Stimulated activated CD8-positive, alpha-beta memory T cell treated with anti-CD3 and anti-CD28 coated beads, Interleukin-15, amount 100 ng/mL, for 1 hour (primary cell): Measurements from ENCODE around the gene SCAANT1.

ENCODE experiments used
- DNase-seq: peaks from one replicate; pipeline ENCODE4 v3.0.0-alpha.2; 2020; ENCODE audit warnings: low read depth

The SCAANT1 gene

DNA sequence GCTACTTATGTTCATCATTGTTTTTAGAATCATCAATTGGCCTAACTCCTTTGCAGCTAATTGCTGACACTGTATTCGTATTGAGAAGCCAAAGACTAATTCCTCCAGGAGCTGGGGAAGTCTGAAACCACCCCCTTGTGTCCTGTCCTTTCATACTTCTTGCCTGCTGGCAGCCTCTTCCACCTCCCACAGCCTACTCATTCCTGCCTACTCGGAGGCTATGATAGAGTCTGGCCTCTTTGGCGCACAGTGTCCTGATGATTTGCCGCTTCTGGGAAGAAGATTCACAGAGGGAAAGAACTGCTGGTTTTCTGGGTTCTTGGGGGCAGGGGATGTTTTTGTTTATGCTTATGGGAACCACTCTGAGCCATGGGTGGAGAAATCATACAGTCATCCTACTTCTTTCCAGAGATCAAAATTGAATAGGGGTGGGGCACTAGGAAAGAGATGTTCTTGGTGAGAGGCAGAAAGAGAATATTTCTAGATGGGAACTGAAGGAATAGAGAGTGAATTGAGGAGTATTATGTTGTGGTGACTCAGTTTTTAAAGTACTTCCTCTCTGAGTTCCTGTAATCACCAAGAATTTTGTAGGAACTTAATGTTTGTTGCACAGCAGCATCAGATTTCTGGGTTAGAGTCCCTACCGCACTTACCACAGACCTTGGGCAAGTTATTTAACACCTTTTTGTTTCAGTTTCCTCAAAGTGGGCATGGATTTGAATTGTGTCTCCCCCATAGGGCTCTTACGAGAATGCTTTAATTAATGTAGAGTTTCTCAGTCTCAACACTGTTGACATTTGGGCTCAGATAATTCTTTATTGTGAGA lies 22.1 kb upstream of the SCAANT1 start:
- DNase-seq, result no peak

DNA sequence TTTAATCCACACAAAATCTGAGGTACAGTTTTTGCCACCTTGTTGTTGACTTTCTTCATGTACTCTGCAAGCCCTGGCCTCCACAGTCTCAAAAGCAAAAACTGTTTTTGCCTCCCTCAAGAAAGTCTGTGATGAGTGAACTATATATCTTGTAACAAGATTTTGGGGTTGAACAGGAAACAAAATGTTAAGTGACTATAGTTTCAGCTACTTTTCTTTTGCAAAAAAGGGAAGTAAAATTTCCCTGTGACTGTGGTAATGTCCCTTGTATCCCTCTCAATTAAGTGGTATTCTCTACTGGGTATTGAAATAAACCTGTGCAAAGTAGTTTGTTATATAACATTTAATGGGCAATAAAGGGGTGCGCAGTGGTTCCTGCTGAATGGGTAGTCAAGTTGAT lies 21.3 kb upstream of the SCAANT1 start:
- DNase-seq, result no peak

DNA sequence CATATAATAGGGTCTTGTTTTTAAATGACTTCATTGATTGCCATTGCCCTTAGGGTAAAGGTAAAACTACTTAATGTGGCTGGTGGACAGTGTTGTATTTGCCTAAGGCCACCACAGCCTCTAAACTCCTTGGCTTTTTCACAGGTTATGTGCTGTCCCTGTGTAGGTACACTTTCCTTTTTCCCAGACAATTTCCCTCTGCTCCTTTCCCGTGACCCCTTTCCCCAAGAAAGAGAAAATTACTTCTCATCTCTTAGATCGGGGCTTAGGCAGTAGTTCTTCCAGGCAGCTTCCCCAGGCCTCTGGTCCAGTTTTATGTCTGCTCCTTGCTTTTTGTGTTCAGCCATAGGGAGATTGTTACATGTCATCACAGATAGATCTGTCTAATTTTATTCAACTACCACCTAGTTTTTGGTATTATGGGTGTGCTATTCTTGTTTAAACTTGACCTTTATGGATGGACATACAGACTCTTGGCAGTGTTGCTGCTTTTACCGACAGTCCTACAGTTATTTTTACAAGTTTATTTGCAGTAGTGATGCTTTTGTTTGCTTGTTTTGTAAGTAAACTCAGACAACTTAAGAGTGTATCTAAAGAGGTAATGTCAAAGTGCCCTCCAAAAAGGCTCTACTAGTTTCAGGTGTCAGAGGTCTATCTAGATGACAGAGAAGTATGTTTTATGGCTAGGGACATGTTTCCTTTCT lies 20.5 kb upstream of the SCAANT1 start:
- no peak for DNase-seq

DNA sequence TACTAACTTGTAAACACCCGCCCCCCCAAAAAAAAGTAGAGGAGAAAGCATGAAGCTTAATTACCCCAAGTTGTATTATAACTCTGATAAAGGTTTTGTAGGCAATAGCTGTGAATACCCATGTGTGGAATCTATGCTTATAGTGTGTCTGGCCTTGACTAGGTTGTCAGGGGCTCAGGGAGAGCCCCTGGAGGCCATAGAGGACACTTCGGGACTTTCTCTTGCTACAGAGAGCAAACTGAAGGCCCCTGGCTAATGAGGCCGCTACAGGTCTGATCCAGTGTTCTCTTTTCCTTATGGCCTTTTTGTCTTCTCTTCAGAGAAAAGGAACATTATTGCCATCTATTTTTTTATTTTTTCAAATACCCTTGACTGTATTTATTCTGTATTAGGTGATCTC lies 19.1 kb upstream of the SCAANT1 start:
- no peak for DNase-seq

DNA sequence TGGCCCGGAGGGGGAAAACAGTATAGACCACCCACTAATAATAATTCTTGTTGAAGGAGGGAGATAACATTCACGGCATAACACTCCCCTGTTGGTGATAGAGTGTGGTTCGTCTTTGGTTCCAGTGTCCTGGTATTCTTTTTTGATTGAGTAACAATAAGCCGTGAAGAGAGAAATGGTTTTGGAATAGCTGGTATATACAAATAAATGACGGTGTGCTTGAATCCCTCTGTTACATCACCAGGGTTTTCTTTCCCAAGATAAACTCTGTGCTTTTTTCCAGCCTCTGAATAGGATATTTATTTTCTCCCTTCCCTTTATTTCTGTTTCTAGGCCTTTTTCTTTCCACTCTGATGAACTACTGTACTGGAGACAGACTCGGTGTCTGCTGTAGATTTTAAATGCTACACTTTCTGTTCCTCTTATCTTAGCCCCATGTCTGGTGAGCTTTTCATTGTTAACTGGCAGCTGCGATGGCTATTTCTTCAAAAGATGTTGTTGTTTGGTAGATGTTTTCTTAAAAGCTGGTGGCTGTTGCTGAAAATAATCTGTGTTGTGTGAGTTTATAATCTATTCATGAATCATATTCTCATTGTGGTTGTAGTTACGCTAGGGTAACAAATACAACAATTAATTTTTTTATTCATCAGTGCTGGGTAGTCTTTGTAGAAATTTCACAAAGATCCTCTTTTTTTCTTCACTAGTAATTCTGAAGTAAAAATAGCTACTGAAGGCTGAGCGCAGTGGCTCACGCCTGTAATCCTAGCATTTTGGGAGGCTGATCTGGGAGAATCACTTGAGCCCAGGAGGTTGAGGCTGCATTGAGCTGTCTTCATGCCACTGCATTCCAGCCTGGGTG lies 15.5 kb upstream of the SCAANT1 start:
- DNase-seq, result no peak

DNA sequence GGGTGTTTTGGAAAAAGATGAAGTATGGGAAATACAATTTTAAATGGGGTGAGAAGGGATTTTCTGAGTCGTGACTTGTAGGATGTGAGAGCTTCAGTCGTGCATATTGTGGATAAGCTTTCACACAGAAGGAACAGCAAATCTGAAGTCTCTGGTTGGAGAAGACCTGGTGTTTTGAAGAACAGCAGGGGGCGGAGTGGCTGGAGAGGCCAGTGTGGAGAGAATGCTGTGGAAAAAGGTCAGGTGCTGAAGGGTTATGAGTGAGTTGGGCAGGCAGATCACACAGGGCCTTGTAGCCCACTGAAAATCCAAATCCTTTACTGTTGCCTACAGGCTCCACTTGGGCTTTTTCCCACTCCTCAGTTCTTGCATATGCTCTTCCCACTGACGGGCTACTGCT lies 14.1 kb upstream of the SCAANT1 start:
- no peak for DNase-seq

DNA sequence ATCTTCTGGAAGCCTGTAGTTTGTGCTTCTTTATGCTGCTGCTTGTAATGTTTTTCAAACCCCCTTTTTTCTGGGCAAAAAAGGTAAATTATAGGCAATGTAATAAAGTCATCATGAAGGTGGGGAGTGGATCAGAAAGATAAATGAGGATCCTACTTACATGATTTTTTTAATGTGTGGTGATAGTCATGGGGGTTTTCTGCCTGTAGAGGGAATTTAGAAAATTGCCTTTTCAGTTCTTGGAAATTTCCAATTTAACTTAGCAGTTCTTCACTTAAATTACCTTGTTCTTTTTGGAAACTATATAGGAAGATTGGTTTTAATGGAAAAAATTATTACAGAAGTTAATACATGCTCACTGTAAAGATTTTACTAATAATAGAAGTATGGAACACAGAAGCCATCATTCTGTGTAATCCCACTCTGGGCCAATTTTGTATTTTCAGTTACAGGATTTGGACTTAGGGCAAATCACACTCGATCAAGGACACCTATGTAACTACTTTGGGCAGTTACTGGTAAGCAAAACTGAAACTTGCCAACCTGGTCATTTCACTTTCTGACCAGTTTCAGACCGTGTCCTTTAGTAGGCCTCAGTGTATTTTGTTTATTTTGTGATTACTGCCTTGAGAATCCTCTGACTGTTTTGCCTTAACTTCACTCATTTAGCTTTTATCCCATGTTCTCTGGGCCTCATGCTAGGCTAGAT lies 10.5 kb upstream of the SCAANT1 start:
- DNase-seq, result no peak

DNA sequence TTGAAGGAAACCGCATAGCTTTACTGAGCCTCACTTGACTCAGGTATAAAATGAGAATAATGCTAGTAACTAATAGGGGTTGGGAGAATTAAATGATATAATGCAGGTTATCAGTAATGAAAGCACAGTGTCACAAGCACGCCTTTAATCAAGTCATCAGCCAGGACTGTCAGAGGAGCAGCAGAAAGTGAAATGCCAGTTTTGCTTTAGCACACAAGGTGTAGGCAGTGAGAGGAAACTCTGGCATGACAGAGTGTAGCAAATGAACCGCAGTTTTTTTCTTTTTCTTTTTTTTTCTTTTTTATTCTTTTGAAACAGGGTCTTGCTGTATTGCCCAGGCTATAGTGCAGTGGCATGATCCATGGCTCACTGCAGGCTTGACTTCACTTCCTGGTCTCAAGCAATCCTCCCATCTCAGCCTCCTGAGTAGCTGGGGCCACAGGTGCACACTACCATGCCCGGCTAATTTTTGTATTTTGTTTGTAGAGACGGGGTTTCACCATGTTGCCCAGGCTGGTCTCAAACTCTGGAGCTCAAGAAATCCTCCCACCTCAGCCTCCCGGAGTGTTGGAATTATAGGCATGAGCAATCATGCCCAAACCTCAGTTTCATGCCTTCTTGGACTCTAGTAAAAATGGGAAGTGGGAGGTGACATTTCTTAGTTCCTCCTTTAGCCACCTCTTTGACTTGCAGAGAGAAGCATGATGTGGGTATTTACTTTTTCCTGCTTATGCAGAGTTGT lies 9.7 kb upstream of the SCAANT1 start:
- no peak for DNase-seq

DNA sequence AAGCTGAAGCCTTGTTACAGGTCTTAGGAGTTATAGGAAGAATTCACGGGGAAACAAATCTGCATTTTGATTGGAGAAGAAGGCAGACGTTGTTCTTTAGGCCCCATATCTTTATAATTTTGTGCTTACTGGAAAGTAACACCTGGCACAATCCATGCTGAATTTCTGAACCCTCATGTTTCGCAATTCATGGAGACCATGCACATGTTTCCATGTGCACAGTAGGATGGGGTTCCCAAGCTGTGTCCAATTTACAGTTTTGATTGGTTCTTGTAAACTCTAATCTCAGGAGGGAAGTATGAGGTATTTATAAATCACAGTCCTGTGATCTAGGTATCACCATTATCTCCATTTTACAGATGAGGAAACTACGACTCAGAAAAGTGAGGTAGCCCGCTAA lies 7.8 kb upstream of the SCAANT1 start:
- no peak for DNase-seq

DNA sequence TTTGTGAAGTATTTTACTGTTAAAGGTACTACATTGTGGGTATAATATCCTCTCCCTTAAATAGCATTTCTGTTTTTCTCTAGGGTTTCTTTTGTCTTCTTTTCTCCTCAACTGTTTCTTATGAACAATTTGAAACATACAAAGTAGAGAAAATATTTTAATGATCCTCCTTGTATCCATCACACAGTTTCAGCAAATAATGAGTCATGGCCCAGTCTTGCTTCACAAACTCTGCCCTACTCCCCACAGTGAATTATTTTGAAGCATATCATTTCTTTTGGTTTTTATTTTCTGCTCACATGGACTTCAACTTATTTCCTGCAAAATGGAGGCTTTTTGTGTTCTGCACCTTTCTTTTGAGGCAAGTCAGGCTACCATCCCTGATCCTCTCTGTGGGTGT lies 6.1 kb upstream of the SCAANT1 start:
- no peak for DNase-seq

DNA sequence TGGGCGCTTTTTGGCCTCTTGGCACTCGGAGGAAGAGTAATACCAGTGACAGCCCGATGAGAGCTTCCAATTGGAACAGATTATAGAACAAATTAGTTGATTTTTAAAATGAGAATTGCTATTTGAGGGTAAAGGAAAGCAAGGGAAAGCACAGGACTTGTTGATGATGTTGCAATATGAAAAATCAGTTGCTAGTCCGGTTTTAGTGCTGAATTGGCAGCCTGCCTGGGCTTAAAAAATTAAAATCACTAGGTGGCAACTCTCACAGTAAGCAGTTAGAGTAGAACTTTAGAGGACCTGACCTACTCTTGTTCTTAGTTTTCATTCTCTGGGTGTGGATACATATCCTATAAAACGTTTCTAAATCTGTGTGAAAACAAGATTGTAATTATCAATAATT lies 2.1 kb upstream of the SCAANT1 start:
- DNase-seq, result no peak

DNA sequence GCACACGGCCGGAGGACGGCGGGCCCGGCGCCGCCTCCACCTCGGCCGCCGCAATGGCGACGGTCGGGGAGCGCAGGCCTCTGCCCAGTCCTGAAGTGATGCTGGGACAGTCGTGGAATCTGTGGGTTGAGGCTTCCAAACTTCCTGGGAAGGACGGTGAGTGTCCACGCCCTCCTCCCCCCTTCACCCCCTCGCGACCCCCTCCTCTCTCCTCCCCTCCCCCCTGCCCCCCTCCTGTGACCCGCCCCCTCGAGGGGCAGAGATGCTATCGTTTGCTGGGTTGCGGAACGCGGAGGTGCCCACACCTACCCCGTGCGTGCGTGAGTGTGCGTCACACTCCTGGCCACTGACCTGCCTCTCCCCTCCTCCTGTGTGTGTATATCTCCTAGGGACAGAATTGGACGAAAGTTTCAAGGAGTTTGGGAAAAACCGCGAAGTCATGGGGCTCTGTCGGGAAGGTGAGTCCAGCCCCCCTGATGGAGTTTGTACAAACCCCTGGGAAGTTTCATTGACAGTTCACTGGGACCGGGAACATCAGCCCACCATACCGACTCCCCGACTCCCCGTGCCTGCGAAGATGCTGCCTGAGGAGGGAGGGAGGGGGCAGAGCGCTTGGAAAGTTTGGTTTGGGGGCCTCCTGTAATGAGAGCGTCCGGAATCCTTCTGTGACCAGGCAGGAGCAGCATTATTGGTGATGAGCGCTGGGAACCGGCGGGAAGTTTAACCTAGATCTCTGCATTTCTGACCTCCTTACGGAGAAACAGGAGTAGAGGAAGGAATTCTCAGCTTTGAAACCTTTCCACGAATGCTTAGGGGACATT lies 795 bp upstream of the SCAANT1 start:
- DNase-seq, result peak; percentile 27

DNA sequence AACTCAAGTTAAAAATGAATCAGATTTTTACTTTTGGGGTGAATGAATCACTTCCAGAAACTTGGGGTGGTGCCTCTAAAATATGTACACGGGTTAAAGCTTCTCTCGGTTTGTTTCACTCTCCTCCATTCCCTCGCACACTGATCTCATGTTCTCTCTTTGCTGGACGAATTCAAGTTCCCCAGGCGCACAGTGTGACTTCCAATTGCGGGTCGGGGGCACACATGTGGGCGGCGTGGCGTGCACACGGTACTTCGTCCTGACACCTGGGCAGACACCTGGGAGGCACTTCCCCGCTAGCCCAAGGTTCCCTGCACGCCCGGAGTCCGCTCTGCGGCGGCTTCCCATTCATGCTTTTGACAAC lies 692 bp downstream of the SCAANT1 start:
- no peak for DNase-seq

DNA sequence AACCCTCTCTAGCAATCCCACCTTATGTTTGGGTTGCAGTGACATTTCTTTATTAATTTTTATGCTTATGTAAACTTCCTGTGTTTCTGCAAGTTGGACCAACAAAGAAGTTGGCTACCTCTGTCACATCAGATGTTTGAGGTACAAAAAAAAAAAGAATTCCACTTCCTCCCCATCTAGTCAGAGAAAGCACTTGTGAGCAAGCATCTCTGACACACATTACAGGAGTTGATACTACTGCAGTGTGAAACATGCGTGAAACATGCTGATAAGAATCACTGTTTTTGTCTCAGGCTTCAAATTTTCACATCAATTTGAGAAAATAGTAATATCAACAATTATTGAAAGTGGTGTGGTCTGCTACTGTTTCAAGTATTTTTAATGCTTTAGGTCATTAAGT lies 1.3 kb downstream of the SCAANT1 start:
- no peak for DNase-seq

DNA sequence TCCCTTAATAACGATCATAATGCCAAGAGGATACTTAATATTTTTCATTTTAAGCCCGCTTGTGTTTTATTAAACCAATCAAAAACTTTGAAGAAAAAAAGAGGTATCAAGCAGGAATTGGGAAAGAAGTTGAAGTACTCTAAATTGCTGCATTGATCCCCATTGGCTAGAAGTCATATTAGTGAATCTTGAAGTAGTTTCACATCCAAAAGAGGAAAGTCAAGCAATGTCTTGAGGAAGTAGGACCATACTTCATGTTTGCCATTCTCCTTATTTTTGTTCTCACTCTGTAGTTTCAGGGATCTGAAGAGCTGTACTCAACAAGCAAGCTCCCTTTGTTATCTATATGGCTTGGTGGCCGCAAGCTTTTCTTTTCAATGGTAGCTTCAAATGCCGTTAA lies 2.2 kb downstream of the SCAANT1 start:
- DNase-seq, result no peak

DNA sequence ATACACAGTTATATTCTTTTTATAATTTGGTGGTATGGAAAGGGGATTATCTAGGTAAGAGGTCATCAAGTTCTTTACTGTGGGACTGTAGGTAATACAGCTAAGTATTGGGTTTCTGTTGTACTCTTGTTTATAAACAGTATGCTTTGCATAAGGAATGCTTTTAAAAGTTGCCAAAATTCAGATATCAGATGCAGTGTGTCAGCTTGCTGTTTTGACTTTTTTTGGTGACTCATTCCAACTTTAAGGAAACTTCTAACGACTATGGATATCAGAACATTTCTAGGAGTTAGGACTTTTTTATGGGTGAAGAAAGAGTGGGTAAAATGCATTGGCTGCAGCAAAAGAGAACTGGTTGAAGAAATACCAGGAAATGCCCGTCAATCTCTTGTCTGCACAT lies 2.8 kb downstream of the SCAANT1 start:
- no peak for DNase-seq

DNA sequence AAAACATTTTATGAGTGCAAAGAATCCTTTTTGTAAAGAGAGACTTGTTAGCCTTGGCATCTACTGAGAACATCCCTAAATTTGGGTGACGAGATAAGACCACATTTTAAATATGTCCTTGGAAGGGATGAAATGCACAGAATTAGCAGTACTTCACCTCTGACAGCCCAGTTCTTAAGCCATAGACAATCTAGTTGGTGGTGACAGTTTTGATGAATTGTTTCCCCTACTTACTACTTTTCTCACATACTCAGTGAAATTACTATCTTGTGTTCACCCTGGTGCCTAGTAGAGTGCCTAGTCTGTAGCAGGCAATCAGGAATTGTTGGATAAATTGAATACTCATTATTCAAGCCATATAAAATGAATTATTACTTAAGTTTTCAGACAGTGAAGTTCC lies 3.4 kb downstream of the SCAANT1 start:
- DNase-seq, result no peak

DNA sequence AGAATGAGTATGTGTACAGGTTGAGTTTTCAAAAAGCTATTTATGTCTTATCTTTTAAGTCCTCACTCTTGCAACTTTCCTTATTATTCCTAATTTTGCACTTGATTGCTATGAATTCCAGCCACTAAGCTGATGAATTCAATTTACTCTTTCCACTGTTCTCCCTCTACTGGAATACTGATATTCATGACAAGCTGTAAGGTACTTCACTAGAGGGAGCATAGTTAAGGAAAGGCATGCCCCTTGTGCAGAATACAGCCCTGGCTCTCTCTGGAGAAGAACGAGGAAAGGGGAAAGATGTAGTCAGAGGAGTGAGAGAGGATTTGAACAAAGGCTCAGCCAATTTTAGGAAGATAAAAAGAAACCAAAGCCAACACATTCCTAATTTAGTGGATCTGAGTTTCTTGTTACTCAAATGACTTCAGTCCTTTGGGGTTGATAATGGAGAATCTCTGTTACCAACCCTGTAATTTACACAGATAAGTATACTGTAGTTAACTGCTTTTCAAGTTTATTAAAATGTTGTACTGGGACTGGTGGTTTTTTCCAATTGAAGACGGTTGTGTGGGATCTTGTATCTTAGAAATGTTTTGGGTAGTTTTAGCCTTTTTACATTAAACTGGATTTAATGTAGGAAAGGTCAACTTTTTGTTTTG lies 4.0 kb downstream of the SCAANT1 start:
- no peak for DNase-seq

DNA sequence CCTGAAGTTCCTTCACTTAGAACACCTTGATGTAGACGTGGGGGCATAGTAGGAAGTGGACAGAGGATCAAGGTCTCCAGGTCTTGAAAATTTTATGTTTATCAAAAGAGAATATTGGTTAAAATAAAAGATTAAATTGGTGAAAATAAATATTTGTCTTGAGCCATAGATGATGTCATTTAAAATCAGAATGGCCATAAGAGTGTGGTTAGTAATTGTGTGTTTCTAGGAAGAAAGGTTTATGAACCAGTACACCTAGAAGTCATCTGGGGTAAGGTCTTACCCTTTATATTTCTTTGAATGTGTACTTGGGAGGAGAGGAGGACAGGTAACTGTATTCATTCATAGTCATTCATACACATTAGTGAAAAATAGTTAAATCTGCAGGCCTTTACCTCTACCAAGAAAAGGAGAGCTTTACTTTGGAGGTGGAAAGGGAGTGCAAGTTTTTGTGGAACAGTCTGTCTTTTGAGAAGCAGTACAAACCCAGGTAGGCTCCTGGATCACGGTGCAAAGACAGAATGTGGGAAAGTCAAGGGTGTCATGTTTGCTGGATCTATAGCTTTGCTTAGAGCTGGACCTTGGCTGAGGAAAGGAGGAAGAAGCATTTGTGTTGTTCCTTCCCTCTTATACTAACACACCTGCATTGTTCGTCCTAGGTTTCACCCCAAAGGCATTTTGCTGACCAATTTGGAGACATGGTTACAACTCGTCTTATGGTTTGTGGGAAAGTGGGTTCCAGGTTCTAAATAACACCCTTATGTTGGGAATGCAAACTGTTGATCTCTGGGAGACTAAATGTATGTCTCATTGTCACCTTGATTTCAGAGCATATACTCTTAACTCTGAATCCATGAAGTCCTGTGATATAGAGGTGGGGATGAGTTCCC lies 6.2 kb downstream of the SCAANT1 start:
- DNase-seq, result no peak
